NB4 (cell line): ENCODE measurements around the gene CEP83.

ENCODE experiments used
- CTCF ChIP-seq: IDR thresholded peaks from one replicate; pipeline ENCODE4 v1.5.1; 2012; ENCODE audit warnings: low read depth, low read length
- MAX ChIP-seq: IDR thresholded peaks from 2 replicates; pipeline ENCODE4 v1.6.1; 2011; ENCODE audit warnings: low read depth, low read length
- MYC ChIP-seq: IDR thresholded peaks from 2 replicates; pipeline ENCODE4 v1.6.1; 2011; ENCODE audit warnings: low read depth, low read length
- POLR2A ChIP-seq: IDR thresholded peaks from 2 replicates; pipeline ENCODE4 v1.6.1; 2011; ENCODE audit warnings: mild to moderate bottlenecking; ENCODE audit not compliant: insufficient read length; ENCODE audit errors: extremely low read depth

- TF ChIP-seq CTCF (no peak), POLR2A (no peak), MAX (no peak), MYC (no peak)
Measured at GRCh38 chr12:94312378-94312777, 147.3 kb downstream of the CEP83 start.
